HG03060 (cell line): ENCODE measurements around the gene PLIN1.

Experiments
- ATAC-seq: cut with Tn5 transposase; IDR thresholded peaks from one replicate; pipeline ENCODE4 v1.9.1; 2021; ENCODE audit warnings: low read depth, moderate number of reproducible peaks; ENCODE audit not compliant: unreplicated experiment

The PLIN1 gene

GRCh38 chr15:89672221-89673164, 6.7 kb downstream of the PLIN1 start:
- ATAC-seq = no peak

DNA sequence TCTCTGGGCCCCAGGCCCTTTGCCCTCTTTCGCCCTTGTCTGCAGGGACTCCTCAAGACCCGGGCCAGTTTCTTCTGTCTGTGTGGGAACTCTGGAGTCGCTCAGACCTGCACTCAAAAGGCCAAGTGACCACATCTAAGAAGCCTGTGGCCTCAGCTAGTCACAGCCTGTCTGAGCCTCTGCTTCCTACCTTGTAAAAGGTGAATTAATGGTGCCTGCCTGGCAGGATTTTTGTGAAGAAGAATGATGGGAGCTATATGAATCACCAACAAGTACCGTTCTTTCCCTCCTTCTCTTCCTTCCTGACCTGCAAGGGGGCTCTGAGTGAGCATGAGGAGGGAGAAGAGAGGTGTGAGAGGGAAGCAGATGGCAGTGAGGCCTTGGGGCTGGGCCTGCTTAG, 7.5 kb downstream of the PLIN1 start:
- no peak for ATAC-seq

- no peak for ATAC-seq
Measured at GRCh38 chr15:89670971-89671560, 8.1 kb downstream of the PLIN1 start.

DNA sequence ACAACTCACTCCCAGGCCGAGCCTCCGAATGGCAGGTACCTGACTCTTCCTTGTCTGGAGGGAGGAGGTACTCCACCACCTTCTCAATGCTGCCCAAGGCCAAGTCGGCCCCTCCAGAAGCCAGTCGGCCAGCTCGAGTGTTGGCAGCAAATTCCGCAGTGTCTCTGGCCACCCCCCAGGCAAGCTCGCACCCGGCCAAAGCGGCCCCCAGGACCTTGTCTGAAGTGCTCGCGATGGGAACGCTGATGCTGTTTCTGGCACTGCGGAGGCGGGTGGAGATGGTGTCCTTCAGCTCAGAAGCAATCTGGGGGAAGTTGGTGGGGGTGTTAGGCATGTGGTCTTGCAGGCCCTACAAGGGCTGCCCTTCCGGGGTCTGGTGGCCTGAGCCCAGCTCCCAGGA, 9.2 kb downstream of the PLIN1 start:
- ATAC-seq = no peak

GRCh38 chr15:89669309-89669865, 9.8 kb downstream of the PLIN1 start:
- no peak for ATAC-seq

DNA sequence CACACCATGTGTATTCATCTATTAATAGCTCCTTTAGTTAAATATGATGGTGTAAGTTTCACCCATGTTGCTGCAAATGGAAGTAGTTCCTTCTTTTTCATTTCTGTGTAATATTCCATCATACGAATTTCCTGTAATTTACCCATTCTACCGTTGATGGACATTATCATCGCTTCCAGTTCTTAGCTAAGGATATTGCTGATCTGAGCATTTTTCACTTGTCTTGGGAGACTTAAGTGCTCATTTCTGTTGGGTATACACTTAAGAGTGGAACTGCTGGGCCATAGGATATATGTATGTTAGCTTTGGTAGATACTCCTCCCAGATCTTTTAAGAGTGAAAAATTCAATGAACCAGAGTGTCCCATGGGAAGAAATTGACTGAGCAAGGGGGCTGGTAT, 11.0 kb downstream of the PLIN1 start:
- no peak for ATAC-seq

DNA sequence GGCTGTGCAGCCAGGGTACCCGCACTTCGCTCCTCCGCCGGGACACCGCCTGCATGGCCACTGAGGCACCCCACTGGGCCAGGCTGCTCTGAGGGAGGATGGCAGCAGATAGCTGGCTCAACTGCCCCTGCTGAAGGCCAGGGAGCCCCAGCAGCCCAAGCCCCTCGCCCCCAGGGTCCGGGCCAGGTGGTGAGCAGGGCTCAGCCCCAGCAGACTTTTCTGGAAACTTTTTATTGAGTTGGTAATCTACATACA, 11.5 kb downstream of the PLIN1 start:
- ATAC-seq = no peak

GRCh38 chr15:89666858-89667705, 12.1 kb downstream of the PLIN1 start:
- no peak for ATAC-seq

- no peak for ATAC-seq
Measured at GRCh38 chr15:89666184-89666857, 12.8 kb downstream of the PLIN1 start.

GRCh38 chr15:89665449-89666181, 13.6 kb downstream of the PLIN1 start:
- no peak for ATAC-seq

- no peak for ATAC-seq
Measured at GRCh38 chr15:89664441-89665350, 14.5 kb downstream of the PLIN1 start.

GRCh38 chr15:89662893-89663626, 16.1 kb downstream of the PLIN1 start:
- no peak for ATAC-seq

DNA sequence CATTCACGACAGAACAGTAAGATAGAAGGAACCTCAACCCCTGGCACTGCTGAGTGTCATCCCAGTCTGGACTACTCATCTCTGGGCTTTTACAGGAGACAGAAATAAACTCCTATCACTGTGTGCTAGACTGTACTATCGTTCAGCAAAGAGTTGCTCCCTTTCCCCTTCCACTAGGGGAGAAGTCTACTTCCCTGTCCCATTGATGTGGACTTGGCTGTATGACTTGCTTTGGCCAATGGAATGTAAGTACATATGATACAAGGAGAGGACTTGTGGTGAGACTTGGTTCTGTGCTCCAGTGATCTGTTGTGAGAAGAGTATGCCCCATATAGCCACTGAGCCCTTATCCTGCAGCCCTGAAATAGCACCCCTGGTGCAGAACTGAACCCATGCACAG, 18.6 kb downstream of the PLIN1 start:
- ATAC-seq = no peak

- ATAC-seq = no peak
Measured at GRCh38 chr15:89659295-89659694, 19.9 kb downstream of the PLIN1 start.

DNA sequence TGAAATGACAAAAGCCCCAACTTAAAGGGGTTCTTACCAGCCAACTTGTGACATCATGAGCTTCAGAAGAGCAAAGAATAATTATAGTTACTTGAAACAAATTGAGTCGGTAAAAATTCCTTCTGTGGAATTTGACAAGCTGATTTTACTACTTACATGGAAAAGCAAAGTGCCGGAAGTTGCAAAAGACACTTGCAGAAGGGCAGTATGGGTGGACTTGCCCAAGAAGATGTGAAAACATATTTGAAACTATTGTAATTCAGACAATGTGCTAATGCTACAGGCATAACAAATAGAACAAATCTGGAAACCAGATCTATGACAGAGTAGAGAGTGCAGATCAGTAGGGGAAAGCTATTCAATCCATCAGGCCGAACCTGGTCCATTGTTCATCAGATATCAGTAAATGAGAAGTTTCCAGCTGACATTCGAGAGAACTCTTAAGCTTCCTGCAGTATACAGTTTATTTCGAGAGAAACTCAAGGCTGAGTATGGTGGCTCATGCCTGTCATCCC, 21.4 kb downstream of the PLIN1 start:
- no peak for ATAC-seq

DNA sequence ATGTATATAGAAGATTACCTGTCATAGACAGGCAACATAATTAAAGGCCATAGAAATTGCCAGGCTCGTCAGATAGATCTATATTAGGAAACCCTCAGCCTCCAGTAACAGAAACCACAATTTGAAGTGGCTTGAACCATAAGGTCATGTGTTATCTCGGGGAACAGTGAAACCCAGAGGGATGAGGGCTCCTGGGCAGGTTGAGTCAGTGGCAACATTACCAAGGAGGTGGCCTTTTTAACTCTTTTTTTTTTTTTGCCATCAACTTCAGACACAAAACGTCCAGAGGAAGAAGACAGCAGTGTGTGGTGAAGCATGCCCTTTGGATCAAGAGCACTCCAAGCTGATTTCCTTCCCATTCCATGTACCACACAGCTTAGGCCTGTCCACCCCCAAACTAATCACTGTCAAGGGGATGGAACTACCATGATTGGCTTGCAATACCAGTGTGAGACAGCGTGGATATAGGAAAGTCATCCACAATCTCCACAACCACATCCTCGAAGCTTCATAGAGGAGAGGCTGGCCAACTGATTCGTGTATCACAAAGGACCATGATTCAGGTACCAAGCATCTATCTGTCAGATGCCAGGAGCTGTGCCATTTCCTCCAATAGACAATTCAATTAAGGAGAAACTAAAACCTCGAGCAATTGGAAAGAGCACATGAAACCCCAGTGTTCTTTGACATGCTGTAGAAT, 22.9 kb downstream of the PLIN1 start:
- ATAC-seq = no peak
